Fibroblast of lung (primary cell): ENCODE measurements around the gene RIC8A. TPM values are rescaled to one million over a fixed set of nuclear protein-coding genes. Genes with fewer than 3 reads are reported as not detected.

Source experiments
- DNase-seq, 2 donors: peaks; one replicate each; pipeline versions ENCODE4 v3.0.0 to v3.0.0-alpha.2; 2010; ENCODE audit warnings: low read depth in 2 of 2
- H2AFZ ChIP-seq: 2 replicates; pipeline ENCODE4 v1.5.1; 2012; ENCODE audit warnings: low read length, control low read depth, inconsistent platforms
- H3K27ac ChIP-seq: 2 replicates; pipeline ENCODE4 v1.5.1; 2011; ENCODE audit warnings: low read length, control low read depth; ENCODE audit not compliant: insufficient read depth
- H3K27me3 ChIP-seq: 2 replicates; pipeline ENCODE4 v1.5.1; 2011; ENCODE audit warnings: mild to moderate bottlenecking, low read length; ENCODE audit not compliant: control insufficient read depth, insufficient read depth
- H3K36me3 ChIP-seq: 2 replicates; pipeline ENCODE4 v1.5.1; 2011; ENCODE audit warnings: low read length; ENCODE audit not compliant: control insufficient read depth, insufficient read depth
- H3K4me1 ChIP-seq: 2 replicates; pipeline ENCODE4 v1.5.1; 2011; ENCODE audit warnings: low read length; ENCODE audit not compliant: control insufficient read depth, insufficient read depth; ENCODE audit errors: extremely low read depth
- H3K4me2 ChIP-seq: 2 replicates; pipeline ENCODE4 v1.5.1; 2011; ENCODE audit warnings: low read length, control low read depth; ENCODE audit not compliant: insufficient read depth; ENCODE audit errors: extremely low read depth
- H3K4me3 ChIP-seq, 4 experiments: fragments of 200-600 bp in 1 of 4; sonication (generic) in 1 of 4; replicated peaks in 1 of 4; 2 replicates each; pipeline ENCODE4 v1.5.1; 2011 to 2016; ENCODE audit warnings: low read length in 4 of 4, low read depth in 3 of 4, mild to moderate bottlenecking in 3 of 4, control low read depth in 2 of 4, inconsistent platforms in 1 of 4, mixed read lengths in 1 of 4; ENCODE audit not compliant: insufficient read depth in 1 of 4; ENCODE audit errors: control extremely low read depth in 1 of 4
- H3K79me2 ChIP-seq: 2 replicates; pipeline ENCODE4 v1.5.1; 2012; ENCODE audit warnings: mild to moderate bottlenecking, low read length, inconsistent platforms; ENCODE audit not compliant: control insufficient read depth, insufficient read depth
- H3K9ac ChIP-seq: 2 replicates; pipeline ENCODE4 v1.5.1; 2011; ENCODE audit warnings: mild to moderate bottlenecking, low read length, control low read depth; ENCODE audit not compliant: insufficient read depth
- H3K9me3 ChIP-seq: 2 replicates; pipeline ENCODE4 v1.5.1; 2012; ENCODE audit warnings: low read depth, low read length; ENCODE audit not compliant: control insufficient read depth, insufficient read depth
- H4K20me1 ChIP-seq: 2 replicates; pipeline ENCODE4 v1.5.1; 2011; ENCODE audit warnings: low read length; ENCODE audit not compliant: control insufficient read depth, insufficient read depth; ENCODE audit errors: extremely low read depth
- EZH2 ChIP-seq: IDR thresholded peaks from 2 replicates; pipeline ENCODE4 v1.5.1; 2012; ENCODE audit warnings: low read length, control low read depth, mild to moderate bottlenecking; ENCODE audit errors: missing control alignments
- polyA plus RNA-seq, 2 donors: library from polyadenylated mRNA; depleted of rRNA in 1 of 2; stranded (reverse) in 1 of 2; unstranded in 1 of 2; fragments of >200 nt; gene quantifications; 2 replicates each; pipeline ENCODE4 v1.2.1, GENCODE V29; 2011 to 2012; ENCODE audit warnings: missing spikeins in 1 of 2
- total RNA-seq: library from RNA; depleted of rRNA; stranded (reverse); fragments of >200 nt; gene quantifications from 2 replicates; pipeline ENCODE4 v1.2.1, GENCODE V29; 2014
- TF ChIP-seq, protein P1 (sequence below), 2 donors: IDR thresholded peaks in 1 of 2; conservative IDR thresholded peaks in 1 of 2; 1 replicate in 1 of 2; 2 replicates in 1 of 2; pipeline ENCODE4 v1.5.1; 2011 to 2012; ENCODE audit warnings: low read length in 2 of 2, control low read depth in 1 of 2, inconsistent platforms in 1 of 2, low read depth in 1 of 2, mild to moderate bottlenecking in 1 of 2

The RIC8A gene
- total and polyA plus RNA-seq, 2 donors (not counting 1 experiment from before 2014, with no cell fraction given) = 106 to 230 TPM

DNA sequence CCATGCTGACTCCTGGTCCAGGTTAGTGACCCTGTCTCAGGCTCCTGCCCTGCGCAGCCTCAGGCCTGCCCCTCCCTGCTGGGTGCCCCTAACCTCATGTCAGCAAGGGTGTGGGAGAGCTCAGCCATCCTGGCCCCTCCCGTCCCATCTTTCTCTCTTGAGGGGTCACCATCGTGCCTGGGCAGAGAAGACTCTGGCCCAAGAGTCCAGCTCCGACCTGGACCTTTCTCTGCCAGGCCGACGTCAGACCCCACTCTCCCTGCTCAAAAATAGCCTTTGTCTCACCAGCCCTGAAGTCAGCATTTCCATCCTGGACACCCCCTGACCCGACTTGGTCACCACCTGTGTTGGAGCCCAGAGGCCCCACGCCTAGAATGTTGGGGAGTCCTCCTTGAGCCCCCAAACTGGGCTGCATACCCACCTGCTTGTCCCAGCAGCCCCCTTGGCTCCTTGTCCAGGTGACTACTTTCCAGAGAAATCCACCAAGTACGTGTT is 9.7 kb upstream of the RIC8A start:
- Histone ChIP-seq H3K4me3 (no peak overlapping the region), H3K79me2 (no peaks in the 10 kb centered on the region), H3K4me2 (no peak overlapping the region), H3K9ac (no peak overlapping the region), H3K9me3 (no peaks in the 10 kb centered on the region), H3K27ac (no peak overlapping the region), H2AFZ (no peak overlapping the region), H3K27me3 (no peaks in the 10 kb centered on the region), H4K20me1 (no peaks in the 10 kb centered on the region), H3K36me3 (no peaks in the 10 kb centered on the region), H3K4me1 (no peaks in the 10 kb centered on the region)
- no peak for DNase-seq
- TF ChIP-seq EZH2 = no peak
- TF ChIP-seq, protein P1, sequence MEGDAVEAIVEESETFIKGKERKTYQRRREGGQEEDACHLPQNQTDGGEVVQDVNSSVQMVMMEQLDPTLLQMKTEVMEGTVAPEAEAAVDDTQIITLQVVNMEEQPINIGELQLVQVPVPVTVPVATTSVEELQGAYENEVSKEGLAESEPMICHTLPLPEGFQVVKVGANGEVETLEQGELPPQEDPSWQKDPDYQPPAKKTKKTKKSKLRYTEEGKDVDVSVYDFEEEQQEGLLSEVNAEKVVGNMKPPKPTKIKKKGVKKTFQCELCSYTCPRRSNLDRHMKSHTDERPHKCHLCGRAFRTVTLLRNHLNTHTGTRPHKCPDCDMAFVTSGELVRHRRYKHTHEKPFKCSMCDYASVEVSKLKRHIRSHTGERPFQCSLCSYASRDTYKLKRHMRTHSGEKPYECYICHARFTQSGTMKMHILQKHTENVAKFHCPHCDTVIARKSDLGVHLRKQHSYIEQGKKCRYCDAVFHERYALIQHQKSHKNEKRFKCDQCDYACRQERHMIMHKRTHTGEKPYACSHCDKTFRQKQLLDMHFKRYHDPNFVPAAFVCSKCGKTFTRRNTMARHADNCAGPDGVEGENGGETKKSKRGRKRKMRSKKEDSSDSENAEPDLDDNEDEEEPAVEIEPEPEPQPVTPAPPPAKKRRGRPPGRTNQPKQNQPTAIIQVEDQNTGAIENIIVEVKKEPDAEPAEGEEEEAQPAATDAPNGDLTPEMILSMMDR (conservative IDR thresholded peaks at IDR 0.05 in 1 of 2, IDR thresholded peaks at IDR 0.05 in 1 of 2; ENCODE audit: low read depth in 1 of 2, low read length in 2 of 2) = no peak

DNA sequence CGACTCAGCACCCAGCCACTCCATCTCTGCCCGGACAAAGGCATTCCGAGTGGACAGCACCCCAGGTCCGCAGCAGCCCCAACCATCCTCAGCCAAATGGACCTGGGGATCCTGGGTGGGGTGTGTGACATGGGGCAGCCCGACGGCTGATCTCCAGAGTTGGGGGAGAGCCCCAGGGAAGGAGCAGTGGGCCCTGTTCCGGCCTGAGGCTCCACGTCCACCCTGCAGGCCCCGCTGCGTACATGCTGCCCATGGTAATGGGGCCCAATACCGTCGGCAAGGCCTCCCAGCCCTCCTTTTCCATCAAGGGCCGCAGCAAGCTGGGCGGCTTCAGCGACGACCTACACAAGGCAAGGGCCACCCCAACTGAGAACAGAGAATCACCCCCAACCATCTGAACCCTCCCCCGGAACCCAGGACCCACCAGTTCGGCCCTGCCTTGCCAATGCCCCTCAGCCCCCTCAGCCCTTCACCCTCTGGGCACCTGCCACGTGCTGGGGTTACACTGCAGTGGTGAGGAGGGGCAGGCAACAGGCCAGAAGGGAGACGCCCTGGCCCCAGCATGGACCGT is 9.2 kb upstream of the RIC8A start:
- H2AFZ ChIP-seq = no peak overlapping the region
- H3K9me3 ChIP-seq = no peaks in the 10 kb centered on the region
- peaks cover under 1% of the 10 kb centered on the region for H3K36me3 ChIP-seq
- no peak for TF ChIP-seq EZH2
- TF ChIP-seq, protein P1 (conservative IDR thresholded peaks at IDR 0.05 in 1 of 2, IDR thresholded peaks at IDR 0.05 in 1 of 2; ENCODE audit: low read depth in 1 of 2, low read length in 2 of 2) = no peak
- no peak for DNase-seq
- H3K79me2 ChIP-seq = no peaks in the 10 kb centered on the region
- no peaks in the 10 kb centered on the region for H3K4me1 ChIP-seq
- H3K27me3 ChIP-seq = no peaks in the 10 kb centered on the region
- no peak overlapping the region for H3K4me3 ChIP-seq
- H4K20me1 ChIP-seq = no peaks in the 10 kb centered on the region
- no peak overlapping the region for H3K4me2 ChIP-seq
- H3K9ac ChIP-seq = no peak overlapping the region
- no peak overlapping the region for H3K27ac ChIP-seq

GRCh38 chr11:199004-199581 is 8.4 kb upstream of the RIC8A start:
- TF ChIP-seq EZH2 = no peak
- TF ChIP-seq, protein P1 (conservative IDR thresholded peaks at IDR 0.05 in 1 of 2, IDR thresholded peaks at IDR 0.05 in 1 of 2; ENCODE audit: low read depth in 1 of 2, low read length in 2 of 2) = no peak
- Histone ChIP-seq H3K9me3 (no peaks in the 10 kb centered on the region), H3K27ac (no peak overlapping the region), H3K79me2 (peaks cover 7% of the 10 kb centered on the region), H3K4me2 (no peak overlapping the region), H2AFZ (no peak overlapping the region), H3K4me3 (no peak overlapping the region), H3K9ac (no peak overlapping the region), H3K27me3 (no peaks in the 10 kb centered on the region), H4K20me1 (no peaks in the 10 kb centered on the region), H3K36me3 (peaks cover 7% of the 10 kb centered on the region), H3K4me1 (no peaks in the 10 kb centered on the region)
- DNase-seq = no peak
